ENCODE results near the gene OR14I1.

GRCh38 chr1:248681651-248682050 lies 20.9 kb downstream of the OR14I1 start:
- no peak for TF ChIP-seq CTCF (IDR thresholded peaks at IDR 0.05)
- TF ChIP-seq EP300 (IDR thresholded peaks at IDR 0.05; ENCODE audit: low read depth), result no peak
- TF ChIP-seq POLR2A (IDR thresholded peaks at IDR 0.05), result no peak
- no peak for TF ChIP-seq POLR2AphosphoS5 (IDR thresholded peaks at IDR 0.05)
